ENCODE results near the gene S100A2.

The S100A2 gene

DNA sequence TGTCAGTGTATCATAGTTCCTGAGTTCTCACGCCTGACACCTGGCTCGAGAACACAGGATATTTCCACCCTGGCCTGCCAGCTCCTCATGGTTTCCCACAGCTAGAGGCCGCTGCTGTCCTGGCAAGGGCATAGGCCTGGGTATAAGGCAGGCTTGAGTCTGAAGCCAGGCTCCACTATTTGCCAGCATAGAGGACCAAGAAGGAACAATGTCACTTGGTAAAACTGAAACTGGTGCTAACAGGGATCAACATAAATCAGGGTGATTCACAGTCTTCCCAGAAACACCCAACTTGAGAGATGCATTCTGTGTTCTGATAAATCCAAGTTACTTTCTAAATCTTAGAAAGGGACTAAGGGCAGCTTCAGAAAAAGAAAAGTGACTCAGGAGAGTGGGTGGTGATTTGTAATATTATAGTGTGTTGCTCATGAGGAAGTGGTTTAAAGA, 6.9 kb upstream of the S100A2 start:
- Histone ChIP-seq H3K4me2 (ENCODE audit: low read depth, low read length, poor library complexity, severe bottlenecking) (no peak overlapping the region), H4K20me1 (ENCODE audit: low read depth, low read length) (no peaks in the 10 kb centered on the region), H3K27me3 (ENCODE audit: low read length) (no peaks in the 10 kb centered on the region), H3K27ac (ENCODE audit: low read depth, low read length) (no peak overlapping the region), H3K9me3 (ENCODE audit: insufficient read depth, low read length) (no peaks in the 10 kb centered on the region), H3K36me3 (ENCODE audit: low read length) (no peaks in the 10 kb centered on the region), H3K4me3 (ENCODE audit: insufficient read depth, low read length, poor library complexity, severe bottlenecking) (no peak overlapping the region), H3K9me2 (replicated peaks; ENCODE audit: insufficient read depth, low read length) (no peaks in the 10 kb centered on the region), H3K9ac (ENCODE audit: low read length) (no peak overlapping the region), H3K79me2 (ENCODE audit: insufficient read depth, low read length) (no peaks in the 10 kb centered on the region), H3F3A (ENCODE audit: insufficient read depth) (no peaks in the 10 kb centered on the region), H2AFZ (ENCODE audit: low read depth, low read length, severe bottlenecking) (no peak overlapping the region)
- TF ChIP-seq EZH2phosphoT487 (conservative IDR thresholded peaks at IDR 0.05; ENCODE audit: low read length) = no peak
- TF ChIP-seq, protein P1, sequence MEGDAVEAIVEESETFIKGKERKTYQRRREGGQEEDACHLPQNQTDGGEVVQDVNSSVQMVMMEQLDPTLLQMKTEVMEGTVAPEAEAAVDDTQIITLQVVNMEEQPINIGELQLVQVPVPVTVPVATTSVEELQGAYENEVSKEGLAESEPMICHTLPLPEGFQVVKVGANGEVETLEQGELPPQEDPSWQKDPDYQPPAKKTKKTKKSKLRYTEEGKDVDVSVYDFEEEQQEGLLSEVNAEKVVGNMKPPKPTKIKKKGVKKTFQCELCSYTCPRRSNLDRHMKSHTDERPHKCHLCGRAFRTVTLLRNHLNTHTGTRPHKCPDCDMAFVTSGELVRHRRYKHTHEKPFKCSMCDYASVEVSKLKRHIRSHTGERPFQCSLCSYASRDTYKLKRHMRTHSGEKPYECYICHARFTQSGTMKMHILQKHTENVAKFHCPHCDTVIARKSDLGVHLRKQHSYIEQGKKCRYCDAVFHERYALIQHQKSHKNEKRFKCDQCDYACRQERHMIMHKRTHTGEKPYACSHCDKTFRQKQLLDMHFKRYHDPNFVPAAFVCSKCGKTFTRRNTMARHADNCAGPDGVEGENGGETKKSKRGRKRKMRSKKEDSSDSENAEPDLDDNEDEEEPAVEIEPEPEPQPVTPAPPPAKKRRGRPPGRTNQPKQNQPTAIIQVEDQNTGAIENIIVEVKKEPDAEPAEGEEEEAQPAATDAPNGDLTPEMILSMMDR (IDR thresholded peaks at IDR 0.05; ENCODE audit: insufficient read depth, low read length, poor library complexity, severe bottlenecking) = peak; percentile 69

DNA sequence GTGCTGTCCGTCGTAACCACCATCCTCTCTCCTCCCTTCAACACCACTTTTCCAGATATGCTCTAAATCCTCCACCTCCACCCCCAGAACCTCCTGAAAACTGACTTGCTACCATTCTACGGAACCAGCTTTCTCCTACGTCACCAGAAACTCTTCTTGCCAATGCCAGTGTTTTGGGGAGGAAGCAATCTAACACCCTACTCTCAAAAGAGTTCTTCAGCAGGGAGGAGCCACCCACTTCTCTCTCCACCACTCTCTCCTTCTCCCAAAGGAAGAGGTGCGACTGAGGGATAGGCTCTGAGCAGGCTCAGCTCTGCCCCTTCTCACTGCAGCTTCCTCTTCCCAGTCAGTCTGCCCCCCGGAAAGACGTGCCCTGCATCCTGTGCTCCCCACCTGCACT, 6.1 kb upstream of the S100A2 start:
- Histone ChIP-seq H3K4me3 (ENCODE audit: insufficient read depth, low read length, poor library complexity, severe bottlenecking) (no peak overlapping the region), H3K27me3 (ENCODE audit: low read length) (no peaks in the 10 kb centered on the region), H4K20me1 (ENCODE audit: low read depth, low read length) (no peaks in the 10 kb centered on the region), H3K4me2 (ENCODE audit: low read depth, low read length, poor library complexity, severe bottlenecking) (no peak overlapping the region), H3K27ac (ENCODE audit: low read depth, low read length) (no peak overlapping the region), H3K9ac (ENCODE audit: low read length) (no peak overlapping the region), H2AFZ (ENCODE audit: low read depth, low read length, severe bottlenecking) (no peak overlapping the region), H3F3A (ENCODE audit: insufficient read depth) (no peaks in the 10 kb centered on the region), H3K79me2 (ENCODE audit: insufficient read depth, low read length) (no peaks in the 10 kb centered on the region), H3K9me2 (replicated peaks; ENCODE audit: insufficient read depth, low read length) (no peaks in the 10 kb centered on the region), H3K36me3 (ENCODE audit: low read length) (no peaks in the 10 kb centered on the region), H3K9me3 (ENCODE audit: insufficient read depth, low read length) (no peaks in the 10 kb centered on the region)
- TF ChIP-seq, protein P1 (IDR thresholded peaks at IDR 0.05; ENCODE audit: insufficient read depth, low read length, poor library complexity, severe bottlenecking) = no peak
- no peak for TF ChIP-seq EZH2phosphoT487 (conservative IDR thresholded peaks at IDR 0.05; ENCODE audit: low read length)

DNA sequence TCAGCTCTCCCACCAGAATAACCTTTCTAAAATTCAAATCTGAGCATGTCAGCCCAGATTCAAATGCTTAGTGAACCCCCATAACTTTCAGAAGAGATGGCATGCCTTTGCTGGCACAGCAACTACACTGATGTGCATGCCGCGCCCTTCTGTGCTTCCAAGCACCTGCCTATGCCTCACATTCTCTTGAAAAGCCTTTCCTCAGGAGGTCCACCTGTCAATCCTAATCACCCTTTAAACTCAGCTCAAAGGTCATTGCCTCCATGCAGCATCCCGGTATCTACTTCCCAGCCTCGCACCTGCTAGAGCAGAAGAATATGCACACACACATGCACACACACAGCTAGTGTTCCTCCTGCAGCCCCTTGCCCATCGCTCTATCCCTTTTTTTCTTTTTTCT, 5.2 kb upstream of the S100A2 start:
- Histone ChIP-seq H3K9me3 (ENCODE audit: insufficient read depth, low read length) (no peaks in the 10 kb centered on the region), H3K9me2 (replicated peaks; ENCODE audit: insufficient read depth, low read length) (no peaks in the 10 kb centered on the region), H3K4me2 (ENCODE audit: low read depth, low read length, poor library complexity, severe bottlenecking) (no peak overlapping the region), H3K4me3 (ENCODE audit: insufficient read depth, low read length, poor library complexity, severe bottlenecking) (no peak overlapping the region), H3K27ac (ENCODE audit: low read depth, low read length) (no peak overlapping the region), H3F3A (ENCODE audit: insufficient read depth) (no peaks in the 10 kb centered on the region), H2AFZ (ENCODE audit: low read depth, low read length, severe bottlenecking) (no peak overlapping the region), H3K9ac (ENCODE audit: low read length) (no peak overlapping the region), H4K20me1 (ENCODE audit: low read depth, low read length) (no peaks in the 10 kb centered on the region), H3K36me3 (ENCODE audit: low read length) (no peaks in the 10 kb centered on the region), H3K79me2 (ENCODE audit: insufficient read depth, low read length) (no peaks in the 10 kb centered on the region), H3K27me3 (ENCODE audit: low read length) (no peaks in the 10 kb centered on the region)
- no peak for TF ChIP-seq EZH2phosphoT487 (conservative IDR thresholded peaks at IDR 0.05; ENCODE audit: low read length)
- TF ChIP-seq, protein P1 (IDR thresholded peaks at IDR 0.05; ENCODE audit: insufficient read depth, low read length, poor library complexity, severe bottlenecking) = no peak
